ELR (cell line): ENCODE results near the gene TCF12.
"Not testable (repeated sequence)": the region's sequence is repeated elsewhere in the genome, so short reads cannot be mapped to it uniquely, and the experiment has no call there.

Experiments used
- DNase-seq: peaks from one replicate; pipeline ENCODE4 v3.0.0-alpha.2; 2015; ENCODE audit warnings: low read depth

The TCF12 gene

GRCh38 chr15:57135800-57136199 lies 217.4 kb downstream of the TCF12 start:
- no peak for DNase-seq

- peak; percentile 75 for DNase-seq
Measured at GRCh38 chr15:57138349-57138788, 219.9 kb downstream of the TCF12 start.

- no peak for DNase-seq
Measured at GRCh38 chr15:57143511-57144078, 225.2 kb downstream of the TCF12 start.

GRCh38 chr15:57144448-57144847 lies 226.0 kb downstream of the TCF12 start:
- no peak for DNase-seq

GRCh38 chr15:57146506-57147201 lies 228.2 kb downstream of the TCF12 start:
- DNase-seq, result peak; percentile 66

GRCh38 chr15:57147621-57148020 lies 229.2 kb downstream of the TCF12 start:
- DNase-seq, result no peak

GRCh38 chr15:57148262-57148661 lies 229.8 kb downstream of the TCF12 start:
- DNase-seq, result no peak

- no peak for DNase-seq
Measured at GRCh38 chr15:57149196-57149595, 230.8 kb downstream of the TCF12 start.

- no peak for DNase-seq
Measured at GRCh38 chr15:57150066-57150865, 231.8 kb downstream of the TCF12 start.

- not testable (repeated sequence) for DNase-seq
Measured at GRCh38 chr15:57150866-57151203, 232.4 kb downstream of the TCF12 start.

- no peak for DNase-seq
Measured at GRCh38 chr15:57152133-57152532, 233.7 kb downstream of the TCF12 start.

GRCh38 chr15:57152666-57153539 lies 234.5 kb downstream of the TCF12 start:
- DNase-seq, result peak; percentile 62

GRCh38 chr15:57156210-57156884 lies 237.9 kb downstream of the TCF12 start:
- no peak for DNase-seq

GRCh38 chr15:57158589-57158988 lies 240.1 kb downstream of the TCF12 start:
- peak; percentile 61 for DNase-seq

GRCh38 chr15:57158997-57159668 lies 240.7 kb downstream of the TCF12 start:
- DNase-seq, result no peak

- no peak for DNase-seq
Measured at GRCh38 chr15:57159767-57160166, 241.3 kb downstream of the TCF12 start.

- DNase-seq, result peak; percentile 85
Measured at GRCh38 chr15:57160823-57161560, 242.5 kb downstream of the TCF12 start.

- not testable (repeated sequence) for DNase-seq
Measured at GRCh38 chr15:57164251-57164650, 245.8 kb downstream of the TCF12 start.

GRCh38 chr15:57165992-57166391 lies 247.5 kb downstream of the TCF12 start:
- peak; percentile 67 for DNase-seq

- DNase-seq, result no peak
Measured at GRCh38 chr15:57167821-57168395, 249.5 kb downstream of the TCF12 start.
